PC-9 (cell line): ENCODE results near the gene FCAMR. TPM values are rescaled to one million over a fixed set of nuclear protein-coding genes. Genes with fewer than 3 reads are reported as not detected.

ENCODE experiments used
- BruUV-seq: library from RNA; stranded (reverse); fragments of 400-500 nt; replicated peaks from 2 replicates; lab custom pipeline; 2021; lab: Mats Ljungman, UMichigan
- CTCF ChIA-PET: fragments of 300-600 bp; sonication (Branson Sonifier 250); formaldehyde crosslinking; loops from one replicate; lab custom pipeline; 2022; ENCODE audit warnings: antibody characterized with exemption; lab: Charles Lee
- POLR2A ChIA-PET: fragments of 300-600 bp; sonication (Branson Sonifier 250); formaldehyde crosslinking; loops from one replicate; lab custom pipeline; 2022; ENCODE audit warnings: antibody characterized with exemption; ENCODE audit not compliant: unreplicated experiment; lab: Charles Lee
- DNase-seq, 2 experiments: peaks; one replicate each; pipeline versions ENCODE4 v3.0.0 to v3.0.0-alpha.2; 2015 to 2022; ENCODE audit warnings: mixed read lengths in 1 of 2
- H2AFZ ChIP-seq: fragments of 200-600 bp; sonication (generic); 2 replicates; pipeline ENCODE4 v1.8.1; 2017; ENCODE audit warnings: antibody characterized with exemption
- H3F3A ChIP-seq: fragments of 200-600 bp; sonication (generic); 2 replicates; pipeline ENCODE4 v1.8.1; 2017; ENCODE audit warnings: antibody characterized with exemption, mild to moderate bottlenecking, low read depth; ENCODE audit not compliant: insufficient read depth
- H3K27ac ChIP-seq: fragments of 200-600 bp; sonication (generic); 2 replicates; pipeline ENCODE4 v1.6.1; 2016; ENCODE audit warnings: mixed run types
- H3K27me3 ChIP-seq: fragments of 200-600 bp; sonication (generic); 2 replicates; pipeline ENCODE4 v1.6.1; 2016; ENCODE audit warnings: low read depth, mixed run types; ENCODE audit not compliant: insufficient read depth
- H3K36me3 ChIP-seq: fragments of 200-600 bp; sonication (generic); 2 replicates; pipeline ENCODE4 v1.6.1; 2016; ENCODE audit warnings: low read depth, mixed run types
- H3K4me1 ChIP-seq: fragments of 200-600 bp; sonication (generic); replicated peaks from 2 replicates; pipeline ENCODE4 v1.6.1; 2016; ENCODE audit warnings: mixed run types; ENCODE audit not compliant: insufficient read depth
- H3K4me2 ChIP-seq: fragments of 200-600 bp; sonication (generic); 2 replicates; pipeline ENCODE4 v1.6.1; 2017; ENCODE audit warnings: mixed run types
- H3K4me3 ChIP-seq: fragments of 200-600 bp; sonication (generic); 2 replicates; pipeline ENCODE4 v1.6.1; 2016; ENCODE audit warnings: mixed run types
- H3K79me2 ChIP-seq: fragments of 200-600 bp; sonication (generic); 2 replicates; pipeline ENCODE4 v1.6.1; 2017; ENCODE audit warnings: low read depth, mixed run types
- H3K9me2 ChIP-seq: fragments of 200-600 bp; sonication (generic); 2 replicates; pipeline ENCODE4 v1.8.1; 2017; ENCODE audit warnings: mild to moderate bottlenecking; ENCODE audit not compliant: insufficient read depth
- H3K9me3 ChIP-seq: fragments of 200-600 bp; sonication (generic); 2 replicates; pipeline ENCODE4 v1.8.1; 2016; ENCODE audit warnings: low read depth; ENCODE audit not compliant: insufficient read depth
- H4K20me1 ChIP-seq: fragments of 200-600 bp; sonication (generic); 2 replicates; pipeline ENCODE4 v1.8.1; 2017; ENCODE audit not compliant: insufficient read depth
- CTCF ChIP-seq: fragments of 200-600 bp; sonication (generic); conservative IDR thresholded peaks from 2 replicates; pipeline ENCODE4 v1.6.1; 2017; ENCODE audit warnings: mixed run types, antibody characterized with exemption, mild to moderate bottlenecking, moderate library complexity
- EZH2 ChIP-seq: fragments of 200-600 bp; sonication (generic); IDR thresholded peaks from 2 replicates; pipeline ENCODE4 v1.8.0; 2017; ENCODE audit warnings: antibody characterized with exemption, low read depth
- intact Hi-C: fragments of 100-400 bp; cut with micrococcal nuclease; formaldehyde crosslinking; loops from one replicate; pipeline ENCODE4 v1.10.0; 2022; ENCODE audit not compliant: unreplicated experiment
- total RNA-seq: library from RNA; stranded (reverse); gene quantifications from 2 replicates; pipeline ENCODE4 v1.2.3, GENCODE V29; 2021

FCAMR gene
- total RNA-seq, 1 experiment from 2014 or later: not detected

DNA sequence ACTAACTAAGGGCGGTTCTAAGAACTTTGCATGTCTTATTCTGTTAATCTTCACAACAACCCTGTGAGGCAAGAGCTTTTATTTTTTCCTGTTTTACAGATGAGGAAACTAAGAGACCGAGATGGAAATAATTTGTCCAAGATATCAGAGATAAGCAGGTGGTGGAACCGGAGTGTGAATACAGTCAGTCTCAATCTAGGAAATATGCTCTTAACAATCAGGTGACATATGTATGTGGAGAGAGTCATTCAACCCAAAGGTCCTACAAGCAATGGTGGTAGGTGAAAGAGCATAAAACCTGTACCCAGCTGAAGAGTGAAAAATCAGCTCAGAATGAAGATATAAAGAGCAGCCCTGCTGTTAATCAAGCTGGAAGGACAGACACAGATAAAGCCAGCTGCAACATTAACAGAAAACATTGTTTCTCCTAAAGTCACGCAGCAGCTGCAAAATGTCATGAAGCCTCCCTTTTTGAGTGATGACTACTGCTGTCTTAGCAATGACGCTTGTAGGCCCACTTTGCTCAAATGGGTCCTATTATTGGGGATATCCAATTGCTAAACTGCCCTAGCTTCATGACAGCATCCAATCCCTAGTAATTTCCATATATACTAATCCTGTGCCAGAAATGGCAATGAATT is 30.5 kb upstream of the FCAMR start:
- ChIA-PET CTCF (no interaction called here), POLR2A (interaction anchor here (0.5 to 0.7 kb wide), 2 partner anchors 52 to 500 kb away, joined by 5 read pairs; no protein-coding TSS in a partner anchor)
- Histone ChIP-seq H2AFZ (no peak overlapping the region), H3K79me2 (no peaks in the 10 kb centered on the region), H3K9me3 (no peaks in the 10 kb centered on the region), H3K9me2 (no peaks in the 10 kb centered on the region), H3K4me3 (no peak overlapping the region), H3K4me2 (peak overlapping the region; percentile 70), H3K36me3 (no peaks in the 10 kb centered on the region), H3K4me1 (peaks cover 58% of the 10 kb centered on the region), H3F3A (peaks cover 36% of the 10 kb centered on the region), H4K20me1 (no peaks in the 10 kb centered on the region), H3K27ac (peak overlapping the region; percentile 93), H3K27me3 (no peaks in the 10 kb centered on the region)
- peak in 1 of 2 experiments; percentile 91 for DNase-seq
- TF ChIP-seq EZH2: no peak
- no peak for TF ChIP-seq CTCF
- BruUV-seq: no TSS peak
- intact Hi-C loops: loop anchor here (5.0 kb wide), 1 partner anchor 392 kb away; no protein-coding TSS in a partner anchor

- H3K4me2 ChIP-seq: no peak overlapping the region
- TF ChIP-seq EZH2: no peak
- H3K36me3 ChIP-seq: no peaks in the 10 kb centered on the region
- peaks cover 32% of the 10 kb centered on the region for H3F3A ChIP-seq
- H3K9me3 ChIP-seq: no peaks in the 10 kb centered on the region
- no peak overlapping the region for H3K4me3 ChIP-seq
- no peak overlapping the region for H3K27ac ChIP-seq
- no peaks in the 10 kb centered on the region for H3K27me3 ChIP-seq
- CTCF ChIA-PET: no interaction called here
- no peaks in the 10 kb centered on the region for H3K9me2 ChIP-seq
- peaks cover 39% of the 10 kb centered on the region for H3K4me1 ChIP-seq
- no peaks in the 10 kb centered on the region for H4K20me1 ChIP-seq
- H2AFZ ChIP-seq: no peak overlapping the region
- no peaks in the 10 kb centered on the region for H3K79me2 ChIP-seq
- no peak for DNase-seq
- POLR2A ChIA-PET: no interaction called here
- intact Hi-C loops: no loop called here
- no TSS peak for BruUV-seq
These were observed 28.6 kb upstream of the FCAMR start for GRCh38 chr1:206998816-206999215.

DNA sequence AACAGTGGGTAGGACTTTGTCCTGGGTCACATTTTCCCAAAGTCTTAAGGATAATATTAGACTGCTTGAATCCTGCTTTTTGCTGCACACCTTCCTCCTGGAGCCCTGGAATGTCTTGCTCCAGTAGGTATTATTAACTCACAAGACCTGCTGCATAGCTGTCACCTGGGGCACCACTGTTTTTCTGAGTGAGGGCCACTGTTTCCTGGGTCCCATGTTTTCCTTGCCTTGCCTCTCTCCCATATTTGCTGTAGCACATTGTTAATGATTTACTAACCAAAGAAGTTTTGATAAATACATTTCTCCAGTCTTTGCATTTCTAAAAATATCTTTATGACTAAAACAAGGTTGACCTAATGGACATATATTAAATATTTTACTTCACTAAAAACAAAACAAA is 22.5 kb upstream of the FCAMR start:
- H3F3A ChIP-seq: no peaks in the 10 kb centered on the region
- H3K27me3 ChIP-seq: no peaks in the 10 kb centered on the region
- TF ChIP-seq EZH2 (no peak), CTCF (no peak)
- CTCF ChIA-PET: no interaction called here
- intact Hi-C loops: no loop called here
- H3K79me2 ChIP-seq: no peaks in the 10 kb centered on the region
- H3K9me3 ChIP-seq: no peaks in the 10 kb centered on the region
- H2AFZ ChIP-seq: no peak overlapping the region
- no peaks in the 10 kb centered on the region for H3K9me2 ChIP-seq
- H3K4me1 ChIP-seq: no peaks in the 10 kb centered on the region
- BruUV-seq: no TSS peak
- DNase-seq: no peak
- no peak overlapping the region for H3K4me2 ChIP-seq
- H3K4me3 ChIP-seq: no peak overlapping the region
- no peaks in the 10 kb centered on the region for H3K36me3 ChIP-seq
- H4K20me1 ChIP-seq: no peaks in the 10 kb centered on the region
- no peak overlapping the region for H3K27ac ChIP-seq
- POLR2A ChIA-PET: no interaction called here

DNA sequence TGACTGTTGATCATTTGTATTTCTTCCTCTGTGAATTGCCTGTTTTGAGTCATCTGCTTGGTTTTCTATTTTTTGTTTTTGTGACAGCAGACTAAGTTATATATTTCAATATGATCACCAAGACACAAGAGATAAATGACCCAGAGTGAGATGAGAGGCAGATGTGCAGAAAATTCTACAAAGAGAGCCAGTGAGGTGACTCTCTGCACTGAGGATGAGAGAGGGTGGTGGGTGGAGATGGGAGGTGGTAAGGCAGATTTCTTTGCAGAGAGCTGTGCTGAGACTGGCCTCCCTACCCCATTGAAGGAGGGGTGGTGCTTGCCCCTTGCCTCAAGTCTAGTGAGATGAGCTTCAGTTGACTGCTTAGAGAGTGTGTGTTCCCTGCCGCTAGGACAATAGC is 17.6 kb upstream of the FCAMR start:
- CTCF ChIA-PET: interaction anchor here (0.6 kb wide), 1 partner anchor 205 kb away, joined by 3 read pairs; no protein-coding TSS in a partner anchor
- H3K36me3 ChIP-seq: no peaks in the 10 kb centered on the region

More for the DNA sequence above, 17.6 kb upstream of the FCAMR start:
- no peak overlapping the region for H2AFZ ChIP-seq
- intact Hi-C loops: no loop called here
- no peaks in the 10 kb centered on the region for H3K9me3 ChIP-seq
- H4K20me1 ChIP-seq: no peaks in the 10 kb centered on the region
- no peak for DNase-seq
- H3K4me2 ChIP-seq: no peak overlapping the region
- no peaks in the 10 kb centered on the region for H3K27me3 ChIP-seq
- BruUV-seq: no TSS peak
- H3K79me2 ChIP-seq: no peaks in the 10 kb centered on the region
- TF ChIP-seq EZH2 (no peak), CTCF (no peak)
- no peaks in the 10 kb centered on the region for H3K4me1 ChIP-seq
- no peaks in the 10 kb centered on the region for H3F3A ChIP-seq
- POLR2A ChIA-PET: no interaction called here
- no peak overlapping the region for H3K4me3 ChIP-seq
- no peak overlapping the region for H3K27ac ChIP-seq
- no peaks in the 10 kb centered on the region for H3K9me2 ChIP-seq
